Mucosa of descending colon (tissue), 3 donors: ENCODE results near the gene MRPL19. TPM values are rescaled to one million over a fixed set of nuclear protein-coding genes. Genes with fewer than 3 reads are reported as not detected.

Experiments used
- ATAC-seq: fragments of 200-7000 bp; cut with Tn5 transposase; one replicate; pipeline ENCODE4 v1.9.1; 2020; ENCODE audit warnings: mild to moderate bottlenecking, moderate library complexity
- DNase-seq, 3 donors: peaks; one replicate each; pipeline ENCODE4 v3.0.0-alpha.2; 2020
- H3K36me3 ChIP-seq: fragments of 200-600 bp; one replicate; pipeline ENCODE4 v1.8.0; 2021; ENCODE audit warnings: low read depth, mild to moderate bottlenecking
- H3K4me1 ChIP-seq: fragments of 200-600 bp; one replicate; pipeline ENCODE4 v1.8.0; 2021; ENCODE audit warnings: low read depth, mild to moderate bottlenecking
- H3K4me3 ChIP-seq: fragments of 200-600 bp; one replicate; pipeline ENCODE4 v1.8.0; 2021; ENCODE audit warnings: mild to moderate bottlenecking
- H3K9me3 ChIP-seq: fragments of 200-600 bp; one replicate; pipeline ENCODE4 v1.8.0; 2021; ENCODE audit warnings: mild to moderate bottlenecking
- CTCF ChIP-seq: fragments of 200-600 bp; IDR thresholded peaks from one replicate; pipeline ENCODE4 v1.8.0; 2022; ENCODE audit warnings: antibody characterized with exemption, mild to moderate bottlenecking
- intact Hi-C, 2 donors: fragments of 100-400 bp; cut with DNase I in 1 of 2; cut with micrococcal nuclease in 1 of 2; formaldehyde crosslinking; loops; one replicate each; pipeline versions ENCODE4 v1.11.0 to v1.11.1; 2022; cut with DNase I, micrococcal nuclease
- total RNA-seq, 3 donors: library from RNA; stranded (reverse); fragmentation: NEBNext Ultra II Directional in 2 of 3; extraction: Animal tissue kit (Norgen Biotek cat#: 25700) in 2 of 3; gene quantifications; one replicate each; pipeline versions ENCODE4 v1.2.1 to v1.2.4, GENCODE V29; 2021 to 2023
- donor health status: DM: no; HTN: no; CAD: no; lungs with moderate emphysema.
- donor health status: DM: no; HTN: no; CAD: no.
- donor health status: DM: no; HTN: yes; CAD: no.

MRPL19 gene
- total RNA-seq, 3 donors from 2014 or later: 34.6 to 53.3 (median 45.1) TPM

- Histone ChIP-seq H3K4me3 (no peak overlapping the region), H3K36me3 (no peaks in the 10 kb centered on the region), H3K9me3 (no peaks in the 10 kb centered on the region), H3K4me1 (no peaks in the 10 kb centered on the region)
- ATAC-seq (no peak), DNase-seq (no peak)
- intact Hi-C loops: no loop called here
- TF ChIP-seq CTCF: no peak
Measured at GRCh38 chr2:75616933-75617332, 29.6 kb upstream of the MRPL19 start.

- no peaks in the 10 kb centered on the region for H3K4me1 ChIP-seq
- ATAC-seq: no peak
- no peak for TF ChIP-seq CTCF
- no peaks in the 10 kb centered on the region for H3K36me3 ChIP-seq
- intact Hi-C loops: no loop called here
- no peak overlapping the region for H3K4me3 ChIP-seq
- DNase-seq: no peak
- H3K9me3 ChIP-seq: no peaks in the 10 kb centered on the region
Measured at GRCh38 chr2:75619956-75620740, 26.4 kb upstream of the MRPL19 start.

- ATAC-seq (no peak), DNase-seq (no peak)
- H3K4me1 ChIP-seq: no peaks in the 10 kb centered on the region
- H3K4me3 ChIP-seq: no peak overlapping the region
- no peak for TF ChIP-seq CTCF
- no peaks in the 10 kb centered on the region for H3K36me3 ChIP-seq
- intact Hi-C loops: no loop called here
- H3K9me3 ChIP-seq: no peaks in the 10 kb centered on the region
Measured at GRCh38 chr2:75621228-75621627, 25.4 kb upstream of the MRPL19 start.

- ATAC-seq (no peak), DNase-seq (no peak)
- TF ChIP-seq CTCF: no peak
- no peaks in the 10 kb centered on the region for H3K9me3 ChIP-seq
- intact Hi-C loops: no loop called here
- H3K36me3 ChIP-seq: no peaks in the 10 kb centered on the region
- no peak overlapping the region for H3K4me3 ChIP-seq
- H3K4me1 ChIP-seq: no peaks in the 10 kb centered on the region
Measured at GRCh38 chr2:75622500-75622899, 24.1 kb upstream of the MRPL19 start.

GRCh38 chr2:75622929-75623328, 23.7 kb upstream of the MRPL19 start:
- H3K9me3 ChIP-seq: no peaks in the 10 kb centered on the region
- no peaks in the 10 kb centered on the region for H3K36me3 ChIP-seq
- DNase-seq: no peak
- intact Hi-C loops: no loop called here
- TF ChIP-seq CTCF: no peak
- no peak for ATAC-seq
- H3K4me3 ChIP-seq: no peak overlapping the region
- H3K4me1 ChIP-seq: no peaks in the 10 kb centered on the region
